ENCODE data around the gene SLC7A6. TPM values are rescaled to one million over a fixed set of nuclear protein-coding genes. Genes with fewer than 3 reads are reported as not detected.

Gene SLC7A6
- total RNA-seq, 1 donor from 2014 or later = 54.1 TPM

Other genes with a start within 250 kb of the SLC7A6 start
- gene DPEP2NB, start 248.6 kb upstream of the SLC7A6 start, total RNA-seq = not detected in 2 replicates
- gene DDX28, start 241.3 kb upstream of the SLC7A6 start, total RNA-seq = 19.2 and 19.7 TPM in 2 replicates
- 54.2 and 62.0 TPM in 2 replicates for gene DUS2, start 241.2 kb upstream of the SLC7A6 start, total RNA-seq
- 64.8 and 72.0 TPM in 2 replicates for gene NFATC3, start 179.2 kb upstream of the SLC7A6 start, total RNA-seq
- gene ESRP2, start 28.4 kb upstream of the SLC7A6 start, total RNA-seq = 0.10 and 0.40 TPM in 2 replicates
- 5.7 and 8.6 TPM in 2 replicates for gene PLA2G15, start 19.2 kb upstream of the SLC7A6 start, total RNA-seq
- gene SLC7A6OS, start 46.4 kb downstream of the SLC7A6 start, total RNA-seq = 34.8 and 42.0 TPM in 2 replicates
- 41.8 and 50.3 TPM in 2 replicates for gene PRMT7, start 46.5 kb downstream of the SLC7A6 start, total RNA-seq
- gene SMPD3, start 184.0 kb downstream of the SLC7A6 start, total RNA-seq = 0.35 and 0.76 TPM in 2 replicates